ENCODE measurements around the gene SETX.

DNA sequence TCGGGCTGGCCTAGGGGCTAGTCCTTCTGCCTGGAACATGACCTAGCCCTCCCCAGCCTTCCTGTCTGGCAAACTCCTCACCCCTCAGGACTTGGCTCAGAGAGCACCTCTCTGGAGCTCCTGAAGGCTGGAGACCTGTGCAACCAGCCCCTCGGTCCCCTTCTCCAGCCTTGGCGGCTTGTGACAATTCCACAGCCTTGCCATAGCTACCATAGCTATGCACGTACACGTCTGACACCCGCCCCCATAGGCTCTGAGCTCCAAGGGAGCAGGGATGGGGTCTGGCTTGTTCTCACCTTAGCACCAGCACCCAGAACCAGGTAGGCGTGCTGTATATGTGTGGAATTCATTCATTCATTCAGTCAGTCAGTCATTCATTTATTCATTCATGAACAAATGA is 143.2 kb downstream of the SETX start:
- TF ChIP-seq POLR2A (IDR thresholded peaks at IDR 0.05), result no peak
- TF ChIP-seq, protein P1, sequence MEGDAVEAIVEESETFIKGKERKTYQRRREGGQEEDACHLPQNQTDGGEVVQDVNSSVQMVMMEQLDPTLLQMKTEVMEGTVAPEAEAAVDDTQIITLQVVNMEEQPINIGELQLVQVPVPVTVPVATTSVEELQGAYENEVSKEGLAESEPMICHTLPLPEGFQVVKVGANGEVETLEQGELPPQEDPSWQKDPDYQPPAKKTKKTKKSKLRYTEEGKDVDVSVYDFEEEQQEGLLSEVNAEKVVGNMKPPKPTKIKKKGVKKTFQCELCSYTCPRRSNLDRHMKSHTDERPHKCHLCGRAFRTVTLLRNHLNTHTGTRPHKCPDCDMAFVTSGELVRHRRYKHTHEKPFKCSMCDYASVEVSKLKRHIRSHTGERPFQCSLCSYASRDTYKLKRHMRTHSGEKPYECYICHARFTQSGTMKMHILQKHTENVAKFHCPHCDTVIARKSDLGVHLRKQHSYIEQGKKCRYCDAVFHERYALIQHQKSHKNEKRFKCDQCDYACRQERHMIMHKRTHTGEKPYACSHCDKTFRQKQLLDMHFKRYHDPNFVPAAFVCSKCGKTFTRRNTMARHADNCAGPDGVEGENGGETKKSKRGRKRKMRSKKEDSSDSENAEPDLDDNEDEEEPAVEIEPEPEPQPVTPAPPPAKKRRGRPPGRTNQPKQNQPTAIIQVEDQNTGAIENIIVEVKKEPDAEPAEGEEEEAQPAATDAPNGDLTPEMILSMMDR (IDR thresholded peaks at IDR 0.05), result no peak

All from heart left ventricle (tissue), 13 donors.